H1 (cell line): ENCODE measurements around the gene ZNF469. TPM values are rescaled to one million over a fixed set of nuclear protein-coding genes. Genes with fewer than 3 reads are reported as not detected.

Experiments used
- CHD1 ChIP-seq: IDR thresholded peaks from 2 replicates; pipeline ENCODE4 v1.6.1; 2012; ENCODE audit warnings: low read depth, low read length, improper control_type of control experiment
- RNF2 ChIP-seq: fragments of 200-900, 300-1000 bp; sonication (generic); IDR thresholded peaks from 2 replicates; pipeline ENCODE4 v1.7.1; 2016; ENCODE audit warnings: borderline replicate concordance, low read depth, mild to moderate bottlenecking, antibody characterized with exemption, low read length; ENCODE audit not compliant: poor library complexity, severe bottlenecking; ENCODE audit errors: missing control alignments
- polyA plus RNA-seq, 7 experiments: library from polyadenylated mRNA; depleted of rRNA in 3 of 7; stranded (reverse) in 5 of 7; unstranded in 2 of 7; fragments of >200 nt in 5 of 7; fragments of 200-250 nt in 2 of 7; gene quantifications; 1 replicate in 5 of 7; 2 replicates in 1 of 7; 4 replicates in 1 of 7; pipeline versions ENCODE4 v1.2.1 to v1.2.3, GENCODE V29; 2011 to 2013; ENCODE audit warnings: missing spikeins in 2 of 7, mixed read lengths in 2 of 7
- total RNA-seq: library from RNA; stranded (reverse); fragmentation: NEBNext Ultra II Directional; extraction: Animal tissue kit (Norgen Biotek cat#: 25700); gene quantifications from 2 replicates; pipeline ENCODE4 v1.2.1, GENCODE V29; 2021
- TF ChIP-seq, protein P1 (sequence below): IDR thresholded peaks from 2 replicates; pipeline ENCODE4 v1.6.1; 2012; ENCODE audit warnings: inconsistent platforms

ZNF469 gene
- total and polyA plus RNA-seq, 2 of the 8 experiments (the other 6 are each of a cell fraction or from before 2014, with no cell fraction given), result 0.30 to 1.8 TPM

DNA sequence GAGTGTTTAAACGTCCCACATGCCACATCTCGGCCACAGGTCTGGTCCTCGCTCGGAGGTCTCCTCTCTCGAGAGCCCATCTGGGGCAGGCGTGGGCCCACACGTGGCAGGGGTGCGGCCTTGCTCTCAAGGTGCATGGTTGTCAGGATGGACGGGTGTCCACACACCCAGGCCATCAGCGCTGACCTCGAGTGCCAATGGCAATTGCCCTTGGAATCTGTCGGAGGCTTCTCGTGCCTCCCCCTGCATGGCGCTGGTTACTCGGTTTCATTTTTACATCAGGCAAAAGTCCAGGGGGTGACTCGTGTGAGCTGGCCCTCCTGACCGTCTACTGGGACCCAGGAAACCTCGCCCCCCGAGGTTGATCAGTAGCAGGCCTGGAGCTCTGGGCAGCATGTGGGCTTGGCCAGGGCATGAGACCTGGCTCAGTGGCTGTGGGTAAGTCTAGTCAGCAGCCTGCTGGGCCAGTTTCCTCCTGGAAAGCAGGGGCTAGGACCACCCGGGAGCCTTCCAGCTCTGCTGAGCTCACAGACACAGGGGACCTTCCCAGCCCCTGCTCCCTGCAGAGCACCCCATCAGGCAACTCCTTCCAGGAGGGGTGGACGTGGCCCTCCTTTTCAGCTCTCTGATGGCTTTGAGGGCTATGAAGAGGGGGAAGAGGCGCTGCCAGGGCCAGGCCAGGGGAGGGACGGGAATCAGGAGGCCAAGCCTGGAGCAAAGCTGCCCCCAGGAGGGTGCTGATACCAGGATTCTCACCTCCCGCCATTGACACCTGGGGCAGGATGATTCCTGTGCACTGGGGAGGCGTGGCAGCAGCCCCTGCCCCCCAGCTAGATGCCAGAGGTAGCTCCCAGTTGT, 3.7 kb upstream of the ZNF469 start (continued):
- TF ChIP-seq, protein P1, sequence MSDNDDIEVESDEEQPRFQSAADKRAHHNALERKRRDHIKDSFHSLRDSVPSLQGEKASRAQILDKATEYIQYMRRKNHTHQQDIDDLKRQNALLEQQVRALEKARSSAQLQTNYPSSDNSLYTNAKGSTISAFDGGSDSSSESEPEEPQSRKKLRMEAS, result no peak
- TF ChIP-seq CHD1 (no peak), RNF2 (no peak)
